Immature natural killer cell (primary cell): ENCODE data around the gene TMEM150A. TPM values are rescaled to one million over a fixed set of nuclear protein-coding genes. Genes with fewer than 3 reads are reported as not detected.

Experiments
- polyA plus RNA-seq, 3 donors: library from polyadenylated mRNA; unstranded; fragments of 300-500 nt; fragmentation: Illumina TruSeq; gene quantifications; one replicate each; pipeline ENCODE4 v1.2.3, GENCODE V29; 2021

The TMEM150A gene
- polyA plus RNA-seq, 3 donors from 2014 or later = 12.0 to 27.8 (median 14.8) TPM

Other genes with a start within 250 kb of the TMEM150A start
- 10 to 100 TPM; 13.7 to 28.1 (median 23.4) TPM for gene RETSAT, start 248.2 kb downstream of the TMEM150A start, polyA plus RNA-seq
- 10 to 100 TPM; 10.9 to 17.7 (median 14.0) TPM for gene ELMOD3, start 247.9 kb downstream of the TMEM150A start, polyA plus RNA-seq
- 100 to 1,000 TPM in 2 of 3 donors, 10 to 100 TPM in 1; 97.5 to 233 (median 232) TPM for gene CAPG, start 192.3 kb downstream of the TMEM150A start, polyA plus RNA-seq
- gene SH2D6, start 184.0 kb downstream of the TMEM150A start, polyA plus RNA-seq = not detected
- gene MAT2A, start 63.5 kb downstream of the TMEM150A start, polyA plus RNA-seq = 100 to 1,000 TPM in 1 of 3 donors, 10 to 100 TPM in 2; 46.5 to 115 (median 63.9) TPM
- 10 to 100 TPM; 11.4 to 31.7 (median 21.0) TPM for gene GGCX, start 41.2 kb downstream of the TMEM150A start, polyA plus RNA-seq
- 100 to 1,000 TPM; 457 to 687 (median 617) TPM for gene VAMP8, start 25.1 kb downstream of the TMEM150A start, polyA plus RNA-seq
- gene VAMP5, start 18.3 kb downstream of the TMEM150A start, polyA plus RNA-seq = 100 to 1,000 TPM; 154 to 219 (median 201) TPM
- 100 to 1,000 TPM; 224 to 326 (median 256) TPM for gene RNF181, start 7.0 kb downstream of the TMEM150A start, polyA plus RNA-seq
- gene C2orf68, start 9.4 kb upstream of the TMEM150A start, polyA plus RNA-seq = 10 to 100 TPM; 11.5 to 27.9 (median 25.1) TPM
- 10 to 100 TPM; 65.5 to 93.8 (median 68.2) TPM for gene USP39, start 13.5 kb upstream of the TMEM150A start, polyA plus RNA-seq
- gene SFTPB, start 65.5 kb upstream of the TMEM150A start, polyA plus RNA-seq = not detected
- over 10,000 TPM; 13,165 to 20,506 (median 19,340) TPM for gene GNLY, start 91.7 kb upstream of the TMEM150A start, polyA plus RNA-seq
- not detected for gene ATOH8, start 151.3 kb upstream of the TMEM150A start, polyA plus RNA-seq